ENCODE data around the gene LHFPL6. TPM values are rescaled to one million over a fixed set of nuclear protein-coding genes. Genes with fewer than 3 reads are reported as not detected.

LHFPL6 gene
- total RNA-seq, 1 donor from 2014 or later = 0.45 TPM

- intact Hi-C loops (cut with micrococcal nuclease) = no loop called here
These were observed 45.6 kb downstream of the LHFPL6 start for GRCh38 chr13:39557285-39557955.

GRCh38 chr13:39556866-39557265, 46.1 kb downstream of the LHFPL6 start:
- intact Hi-C loops (cut with micrococcal nuclease) = no loop called here

GRCh38 chr13:39554371-39554770, 48.6 kb downstream of the LHFPL6 start:
- intact Hi-C loops (cut with micrococcal nuclease) = no loop called here

GRCh38 chr13:39552246-39552645, 50.7 kb downstream of the LHFPL6 start:
- intact Hi-C loops (cut with micrococcal nuclease) = no loop called here

GRCh38 chr13:39550931-39551330, 52.1 kb downstream of the LHFPL6 start:
- intact Hi-C loops (cut with micrococcal nuclease) = no loop called here

GRCh38 chr13:39547108-39547507, 55.9 kb downstream of the LHFPL6 start:
- intact Hi-C loops (cut with micrococcal nuclease) = no loop called here

GRCh38 chr13:39542361-39542760, 60.6 kb downstream of the LHFPL6 start:
- intact Hi-C loops (cut with micrococcal nuclease) = no loop called here

GRCh38 chr13:39540929-39541605, 61.9 kb downstream of the LHFPL6 start:
- intact Hi-C loops (cut with micrococcal nuclease) = no loop called here

- intact Hi-C loops (cut with micrococcal nuclease) = no loop called here
These were observed 63.9 kb downstream of the LHFPL6 start for GRCh38 chr13:39538816-39539790.

GRCh38 chr13:39536906-39537305, 66.1 kb downstream of the LHFPL6 start:
- intact Hi-C loops (cut with micrococcal nuclease) = no loop called here

- intact Hi-C loops (cut with micrococcal nuclease) = no loop called here
These were observed 66.7 kb downstream of the LHFPL6 start for GRCh38 chr13:39536274-39536673.

- intact Hi-C loops (cut with micrococcal nuclease) = no loop called here
These were observed 69.3 kb downstream of the LHFPL6 start for GRCh38 chr13:39533651-39534150.

GRCh38 chr13:39531646-39532045, 71.3 kb downstream of the LHFPL6 start:
- intact Hi-C loops (cut with micrococcal nuclease) = no loop called here

GRCh38 chr13:39530916-39531315, 72.1 kb downstream of the LHFPL6 start:
- intact Hi-C loops (cut with micrococcal nuclease) = no loop called here

- intact Hi-C loops (cut with micrococcal nuclease) = no loop called here
These were observed 74.4 kb downstream of the LHFPL6 start for GRCh38 chr13:39528661-39528980.

GRCh38 chr13:39527961-39528660, 74.9 kb downstream of the LHFPL6 start:
- intact Hi-C loops (cut with micrococcal nuclease) = no loop called here

- intact Hi-C loops (cut with micrococcal nuclease) = no loop called here
These were observed 75.7 kb downstream of the LHFPL6 start for GRCh38 chr13:39527301-39527700.

- intact Hi-C loops (cut with micrococcal nuclease) = no loop called here
These were observed 76.5 kb downstream of the LHFPL6 start for GRCh38 chr13:39526499-39526898.

- intact Hi-C loops (cut with micrococcal nuclease) = no loop called here
These were observed 77.5 kb downstream of the LHFPL6 start for GRCh38 chr13:39525506-39525905.

- intact Hi-C loops (cut with micrococcal nuclease) = no loop called here
These were observed 78.2 kb downstream of the LHFPL6 start for GRCh38 chr13:39524795-39525194.

GRCh38 chr13:39522329-39522728, 80.7 kb downstream of the LHFPL6 start:
- intact Hi-C loops (cut with micrococcal nuclease) = no loop called here

Data from T-helper 2 cell treated with Interferon-gamma antibody and Interleukin-4, amounts not matched to agents 100 ng/mL and 5 ng/mL, for 36 hours (primary cell).